Stimulated activated naive CD4-positive, alpha-beta T cell (primary cell): Measurements from ENCODE around the gene FLNA.

ENCODE experiments used
- DNase-seq, 6 experiments: peaks; one replicate each; lab custom pipeline; 2025; lab: John Stamatoyannopoulos, UW

The FLNA gene

GRCh38 chrX:154378059-154378798 is 3.8 kb upstream of the FLNA start:
- peak; percentile 28 to 76 (median 59) for DNase-seq

- no peak for DNase-seq
Measured at GRCh38 chrX:154376774-154377173, 2.3 kb upstream of the FLNA start.

GRCh38 chrX:154375156-154375504 is 696 bp upstream of the FLNA start:
- DNase-seq: no peak

GRCh38 chrX:154373340-154374306 is 811 bp downstream of the FLNA start:
- peak in 2 of 6 experiments; percentile 16 to 23 for DNase-seq

GRCh38 chrX:154372612-154373022 is 1.8 kb downstream of the FLNA start:
- no peak for DNase-seq

GRCh38 chrX:154371789-154372300 is 2.6 kb downstream of the FLNA start:
- DNase-seq: no peak

- DNase-seq: peak; percentile 76 to 90 (median 88)
Measured at GRCh38 chrX:154371017-154371788, 3.2 kb downstream of the FLNA start.

- DNase-seq: peak in 1 of 6 experiments; percentile 29
Measured at GRCh38 chrX:154370300-154371016, 4.0 kb downstream of the FLNA start.

GRCh38 chrX:154369449-154370299 is 4.8 kb downstream of the FLNA start:
- peak; percentile 45 to 57 (median 48) for DNase-seq

- DNase-seq: peak; percentile 50 to 76 (median 66)
Measured at GRCh38 chrX:154368630-154369448, 5.6 kb downstream of the FLNA start.

- no peak for DNase-seq
Measured at GRCh38 chrX:154367474-154368308, 6.7 kb downstream of the FLNA start.

GRCh38 chrX:154366666-154367055 is 7.8 kb downstream of the FLNA start:
- no peak for DNase-seq

- no peak for DNase-seq
Measured at GRCh38 chrX:154365997-154366665, 8.3 kb downstream of the FLNA start.

GRCh38 chrX:154365052-154365600 is 9.3 kb downstream of the FLNA start:
- no peak for DNase-seq

- no peak for DNase-seq
Measured at GRCh38 chrX:154363706-154364439, 10.6 kb downstream of the FLNA start.

GRCh38 chrX:154362085-154362742 is 12.2 kb downstream of the FLNA start:
- no peak for DNase-seq
